HCT116 (cell line): ENCODE data around the gene NDE1. TPM values are rescaled to one million over a fixed set of nuclear protein-coding genes. Genes with fewer than 3 reads are reported as not detected.

Source experiments
- ATAC-seq: fragments of 200-7000 bp; cut with Tn5 transposase; 2 replicates; pipeline ENCODE4 v1.9.1; 2020; ENCODE audit warnings: mild to moderate bottlenecking, moderate library complexity
- BruUV-seq: library from RNA; stranded (reverse); fragments of 400-500 nt; replicated peaks from 2 replicates; lab custom pipeline; 2021; lab: Mats Ljungman, UMichigan
- CTCF ChIA-PET: fragments of 300-600 bp; sonication (Branson Sonifier 250); formaldehyde crosslinking; loops from one replicate; lab custom pipeline; 2021; ENCODE audit warnings: antibody characterized with exemption; lab: Charles Lee
- POLR2A ChIA-PET: fragments of 300-600, 350-600 bp; sonication (Branson Sonifier 250); formaldehyde crosslinking; loops from one replicate; lab custom pipeline; 2021; ENCODE audit warnings: antibody characterized with exemption; lab: Charles Lee
- RAD21 ChIA-PET, 2 experiments: fragments of 300-600 bp; sonication (Branson Sonifier 250); formaldehyde crosslinking; loops; one replicate each; lab custom pipeline; 2023; ENCODE audit warnings: low total read pairs in 2 of 2; ENCODE audit not compliant: uncharacterized antibody in 2 of 2, unreplicated experiment in 2 of 2, low non-redundant PET in 1 of 2; lab: Charles Lee
- DNase-seq: peaks from one replicate; pipeline ENCODE4 v3.0.0-alpha.2; 2010; ENCODE audit warnings: low read depth, low spot score
- H2AFZ ChIP-seq: fragments of 200-600 bp; shearing (Covaris generic), sonication (generic); 2 replicates; pipeline ENCODE4 v1.6.1; 2017; ENCODE audit warnings: low read depth, mixed run types, mixed read lengths, antibody characterized with exemption, low read length; ENCODE audit not compliant: poor library complexity, severe bottlenecking
- H3K27ac ChIP-seq: 2 replicates; pipeline ENCODE4 v1.5.1; 2012; ENCODE audit warnings: low read depth, low read length
- H3K27me3 ChIP-seq: fragments of 200-600 bp; sonication (generic); 2 replicates; pipeline ENCODE4 v1.6.1; 2016; ENCODE audit warnings: mixed run types, low read length, mixed read lengths; ENCODE audit not compliant: insufficient read depth
- H3K36me3 ChIP-seq, 2 experiments: fragments of 200-500 bp in 1 of 2; fragments of 200-600 bp in 1 of 2; sonication (Bioruptor generic) in 1 of 2; sonication (generic) in 1 of 2; 2 replicates each; pipeline versions ENCODE4 v1.5.1 to v1.6.1; 2014 to 2016; ENCODE audit warnings: low read length in 2 of 2, inconsistent platforms in 1 of 2, mixed read lengths in 1 of 2, mixed run types in 1 of 2; ENCODE audit not compliant: insufficient read depth in 2 of 2, control insufficient read depth in 1 of 2
- H3K4me1 ChIP-seq, 2 experiments: fragments of 200-600 bp in 1 of 2; sonication (generic) in 1 of 2; 2 replicates each; pipeline versions ENCODE4 v1.5.1 to v1.6.1; 2012 to 2017; ENCODE audit warnings: low read length in 2 of 2, inconsistent platforms in 1 of 2, mild to moderate bottlenecking in 1 of 2, mixed read lengths in 1 of 2, mixed run types in 1 of 2, moderate library complexity in 1 of 2; ENCODE audit not compliant: insufficient read depth in 2 of 2, control insufficient read depth in 1 of 2
- H3K4me2 ChIP-seq: fragments of 200-600 bp; sonication (generic); 2 replicates; pipeline ENCODE4 v1.6.1; 2017; ENCODE audit warnings: mixed run types, low read length, mixed read lengths
- H3K4me3 ChIP-seq, 2 experiments: fragments of 200-600 bp in 1 of 2; sonication (generic) in 1 of 2; replicated peaks in 1 of 2; 2 replicates each; pipeline ENCODE4 v1.5.1; 2011 to 2016; ENCODE audit warnings: low read length in 2 of 2, control low read depth in 1 of 2, low read depth in 1 of 2, mild to moderate bottlenecking in 1 of 2, mixed read lengths in 1 of 2, mixed run types in 1 of 2
- H3K79me2 ChIP-seq: fragments of 200-600 bp; sonication (generic); 2 replicates; pipeline ENCODE4 v1.6.1; 2017; ENCODE audit warnings: mild to moderate bottlenecking, mixed run types, low read length, moderate library complexity, mixed read lengths; ENCODE audit not compliant: insufficient read depth
- H3K9ac ChIP-seq: fragments of 200-600 bp; sonication (generic); 2 replicates; pipeline ENCODE4 v1.6.1; 2016; ENCODE audit warnings: low read length, mixed read lengths
- H3K9me2 ChIP-seq: fragments of 200-600 bp; sonication (generic), shearing (Covaris generic); 2 replicates; pipeline ENCODE4 v1.6.1; 2017; ENCODE audit warnings: mixed run types, mild to moderate bottlenecking, moderate library complexity; ENCODE audit not compliant: insufficient read depth
- H3K9me3 ChIP-seq, 2 experiments: fragments of 200-500 bp in 1 of 2; fragments of 200-600 bp in 1 of 2; sonication (Bioruptor generic) in 1 of 2; sonication (generic) in 1 of 2; 2 replicates each; pipeline ENCODE4 v1.6.1; 2014 to 2017; ENCODE audit warnings: low read length in 2 of 2, mixed read lengths in 2 of 2, inconsistent platforms in 1 of 2, low read depth in 1 of 2, mild to moderate bottlenecking in 1 of 2, mixed run types in 1 of 2, moderate library complexity in 1 of 2; ENCODE audit not compliant: control insufficient read depth in 1 of 2, insufficient read depth in 1 of 2
- H4K20me1 ChIP-seq: fragments of 200-600 bp; sonication (generic), shearing (Covaris generic); 2 replicates; pipeline ENCODE4 v1.6.1; 2017; ENCODE audit warnings: mixed run types, mild to moderate bottlenecking, moderate library complexity; ENCODE audit not compliant: insufficient read depth
- ATF3 ChIP-seq: IDR thresholded peaks from 2 replicates; pipeline ENCODE4 v1.6.1; 2012
- CBX3 ChIP-seq: IDR thresholded peaks from 2 replicates; pipeline ENCODE4 v1.6.1; 2012; ENCODE audit warnings: low read depth
- ELF1 ChIP-seq: IDR thresholded peaks from 2 replicates; pipeline ENCODE4 v1.6.1; 2012; ENCODE audit warnings: low read depth, borderline replicate concordance
- EZH2 ChIP-seq: fragments of 200-600 bp; sonication (generic); IDR thresholded peaks from 2 replicates; pipeline ENCODE4 v1.6.1; 2017; ENCODE audit warnings: antibody characterized with exemption, mixed run types
- EZH2phosphoT487 ChIP-seq: fragments of 200-600 bp; IDR thresholded peaks from 2 replicates; pipeline ENCODE4 v1.6.1; 2018; ENCODE audit warnings: antibody characterized with exemption, borderline replicate concordance
- FOSL1 ChIP-seq: IDR thresholded peaks from 2 replicates; pipeline ENCODE4 v1.6.1; 2012; ENCODE audit warnings: low read depth
- JUND ChIP-seq: IDR thresholded peaks from 2 replicates; pipeline ENCODE4 v1.6.1; 2012
- POLR2A ChIP-seq: IDR thresholded peaks from 2 replicates; pipeline ENCODE4 v1.7.0; 2011; ENCODE audit warnings: borderline replicate concordance; ENCODE audit not compliant: insufficient read depth, insufficient read length; ENCODE audit errors: extremely low read depth
- RAD21 ChIP-seq: IDR thresholded peaks from 2 replicates; pipeline ENCODE4 v1.6.1; 2012; ENCODE audit warnings: low read depth, mild to moderate bottlenecking
- REST ChIP-seq: IDR thresholded peaks from 2 replicates; pipeline ENCODE4 v1.6.1; 2012; ENCODE audit warnings: low read depth
- SIN3A ChIP-seq: IDR thresholded peaks from 2 replicates; pipeline ENCODE4 v1.6.1; 2012; ENCODE audit warnings: low read depth
- SP1 ChIP-seq: IDR thresholded peaks from 2 replicates; pipeline ENCODE4 v1.6.1; 2012; ENCODE audit warnings: low read depth
- SRF ChIP-seq: IDR thresholded peaks from 2 replicates; pipeline ENCODE4 v1.6.1; 2012; ENCODE audit warnings: low read depth
- TCF7L2 ChIP-seq: IDR thresholded peaks from 2 replicates; pipeline ENCODE4 v1.7.0; 2011; ENCODE audit warnings: borderline replicate concordance, inconsistent platforms; ENCODE audit not compliant: insufficient read depth, insufficient read length; ENCODE audit errors: extremely low read depth
- YY1 ChIP-seq: IDR thresholded peaks from 2 replicates; pipeline ENCODE4 v1.6.1; 2011; ENCODE audit warnings: low read length, low read depth, moderate library complexity, mild to moderate bottlenecking; ENCODE audit not compliant: insufficient replicate concordance; ENCODE audit errors: extremely low read depth
- ZBTB33 ChIP-seq: IDR thresholded peaks from 2 replicates; pipeline ENCODE4 v1.6.1; 2011; ENCODE audit warnings: mild to moderate bottlenecking, low read length, moderate library complexity; ENCODE audit not compliant: insufficient replicate concordance; ENCODE audit errors: extremely low read depth
- ZNF274 ChIP-seq: fragments of 200-500 bp; sonication (Bioruptor generic); IDR thresholded peaks from 2 replicates; pipeline ENCODE4 v1.6.1; 2014; ENCODE audit warnings: mild to moderate bottlenecking, low read depth, low read length, inconsistent platforms
- intact Hi-C: fragments of 100-400 bp; cut with micrococcal nuclease; formaldehyde crosslinking; loops from 2 replicates; pipeline ENCODE4 v1.10.0; 2022
- total RNA-seq: library from RNA; stranded (reverse); gene quantifications from one replicate; pipeline ENCODE4 v1.2.1, GENCODE V29; 2021; ENCODE audit not compliant: unreplicated experiment
- TF ChIP-seq, protein P1 (sequence below): IDR thresholded peaks from 2 replicates; pipeline ENCODE4 v1.6.1; 2012

The NDE1 gene
- total RNA-seq, 1 experiment from 2014 or later = 103 TPM

DNA sequence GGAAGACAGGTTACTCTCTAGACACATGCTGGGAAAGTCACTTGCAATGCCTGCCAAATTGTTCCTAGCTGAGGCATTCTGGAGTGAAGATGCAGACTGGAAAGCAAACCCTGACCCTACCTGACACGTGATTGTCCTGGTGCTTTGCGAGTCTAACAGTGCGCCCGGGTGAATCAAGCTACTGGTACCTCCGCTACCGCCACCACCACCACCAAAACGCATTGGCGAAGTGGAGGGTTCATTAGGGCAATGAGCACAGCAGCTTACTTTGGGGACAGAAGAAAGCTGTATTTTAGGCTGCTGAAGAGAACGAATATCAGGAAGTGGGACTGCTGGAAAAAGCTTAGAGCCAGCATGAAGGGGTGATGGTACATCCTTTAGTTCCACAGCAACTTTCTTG is 14.1 kb upstream of the NDE1 start:
- Histone ChIP-seq H3K4me1 (no peaks in the 10 kb centered on the region), H3K79me2 (peaks cover 13% of the 10 kb centered on the region), H3K4me2 (no peak overlapping the region), H3K27ac (no peak overlapping the region), H3K9ac (no peak overlapping the region), H4K20me1 (no peaks in the 10 kb centered on the region), H3K36me3 (peaks cover 28 to 55% of the 10 kb centered on the region in 2 experiments), H3K4me3 (no peak overlapping the region), H2AFZ (no peak overlapping the region), H3K9me3 (no peaks in the 10 kb centered on the region), H3K27me3 (no peaks in the 10 kb centered on the region), H3K9me2 (no peaks in the 10 kb centered on the region)
- ChIA-PET CTCF (no interaction called here), RAD21 (no interaction called here), POLR2A (no interaction called here)
- intact Hi-C loops = no loop called here
- ATAC-seq (no peak), DNase-seq (no peak)
- no TSS peak for BruUV-seq
- TF ChIP-seq POLR2A = no peak
- no peak for TF ChIP-seq CBX3
- TF ChIP-seq ZNF274 = no peak
- no peak for TF ChIP-seq YY1
- no peak for TF ChIP-seq ZBTB33
- TF ChIP-seq REST = no peak
- no peak for TF ChIP-seq JUND
- no peak for TF ChIP-seq SP1
- TF ChIP-seq SIN3A = no peak
- no peak for TF ChIP-seq ATF3
- TF ChIP-seq, protein P1, sequence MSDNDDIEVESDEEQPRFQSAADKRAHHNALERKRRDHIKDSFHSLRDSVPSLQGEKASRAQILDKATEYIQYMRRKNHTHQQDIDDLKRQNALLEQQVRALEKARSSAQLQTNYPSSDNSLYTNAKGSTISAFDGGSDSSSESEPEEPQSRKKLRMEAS = no peak
- no peak for TF ChIP-seq SRF
- TF ChIP-seq RAD21 = no peak
- TF ChIP-seq EZH2phosphoT487 = no peak
- TF ChIP-seq ELF1 = no peak
- no peak for TF ChIP-seq TCF7L2
- TF ChIP-seq FOSL1 = no peak
- no peak for TF ChIP-seq EZH2
